Cortex of kidney (tissue), 1 donor: ENCODE data around the gene INAFM1.

Experiments
- DNase-seq: peaks from one replicate; lab custom pipeline; 2025; lab: John Stamatoyannopoulos, UW

The INAFM1 gene

GRCh38 chr19:47310323-47310722 is 35.6 kb downstream of the INAFM1 start:
- DNase-seq: no peak

GRCh38 chr19:47310819-47311218 is 36.1 kb downstream of the INAFM1 start:
- no peak for DNase-seq

GRCh38 chr19:47312366-47313006 is 37.8 kb downstream of the INAFM1 start:
- no peak for DNase-seq

- DNase-seq: no peak
Observed at GRCh38 chr19:47313754-47314295, 39.1 kb downstream of the INAFM1 start.

- DNase-seq: no peak
Observed at GRCh38 chr19:47315125-47315821, 40.6 kb downstream of the INAFM1 start.

- no peak for DNase-seq
Observed at GRCh38 chr19:47316513-47316912, 41.8 kb downstream of the INAFM1 start.

GRCh38 chr19:47319923-47320871 is 45.5 kb downstream of the INAFM1 start:
- DNase-seq: no peak

GRCh38 chr19:47321630-47322029 is 46.9 kb downstream of the INAFM1 start:
- DNase-seq: no peak

GRCh38 chr19:47322058-47322457 is 47.4 kb downstream of the INAFM1 start:
- DNase-seq: no peak

GRCh38 chr19:47323409-47323808 is 48.7 kb downstream of the INAFM1 start:
- DNase-seq: no peak

- DNase-seq: no peak
Observed at GRCh38 chr19:47323872-47324271, 49.2 kb downstream of the INAFM1 start.

- no peak for DNase-seq
Observed at GRCh38 chr19:47324502-47324901, 49.8 kb downstream of the INAFM1 start.
